IPS-18c (cell line): ENCODE measurements around the gene CCDC38.

Source experiments
- H3K4me3 ChIP-seq: 2 replicates; pipeline ENCODE4 v1.7.0; 2013; ENCODE audit warnings: low read depth, mild to moderate bottlenecking, low read length, moderate library complexity; ENCODE audit not compliant: insufficient read depth
- H3K9me3 ChIP-seq: one replicate; pipeline ENCODE4 v1.6.1; 2013; ENCODE audit warnings: mild to moderate bottlenecking, low read length, moderate library complexity; ENCODE audit not compliant: control insufficient read depth, insufficient read depth

The CCDC38 gene

DNA sequence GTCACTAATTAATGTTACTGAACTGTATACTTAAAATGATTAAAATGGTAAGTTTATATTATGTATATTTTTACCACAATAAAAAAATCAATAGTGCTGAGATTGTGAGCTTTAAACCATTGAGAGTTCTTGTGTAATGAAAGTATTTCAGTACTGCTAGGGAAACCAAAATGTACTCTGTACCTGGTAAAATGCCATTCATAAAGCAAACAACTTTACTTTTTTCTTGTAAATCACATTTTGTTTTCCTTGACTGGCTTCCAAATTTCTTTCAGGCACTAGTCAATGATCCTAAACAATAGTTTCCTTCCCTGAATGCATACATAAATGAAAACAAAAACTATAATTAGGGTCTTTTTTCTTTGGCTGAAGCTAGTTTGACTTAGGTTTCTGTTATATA lies 113.0 kb downstream of the CCDC38 start:
- Histone ChIP-seq H3K4me3 (no peak overlapping the region), H3K9me3 (no peaks in the 10 kb centered on the region)

DNA sequence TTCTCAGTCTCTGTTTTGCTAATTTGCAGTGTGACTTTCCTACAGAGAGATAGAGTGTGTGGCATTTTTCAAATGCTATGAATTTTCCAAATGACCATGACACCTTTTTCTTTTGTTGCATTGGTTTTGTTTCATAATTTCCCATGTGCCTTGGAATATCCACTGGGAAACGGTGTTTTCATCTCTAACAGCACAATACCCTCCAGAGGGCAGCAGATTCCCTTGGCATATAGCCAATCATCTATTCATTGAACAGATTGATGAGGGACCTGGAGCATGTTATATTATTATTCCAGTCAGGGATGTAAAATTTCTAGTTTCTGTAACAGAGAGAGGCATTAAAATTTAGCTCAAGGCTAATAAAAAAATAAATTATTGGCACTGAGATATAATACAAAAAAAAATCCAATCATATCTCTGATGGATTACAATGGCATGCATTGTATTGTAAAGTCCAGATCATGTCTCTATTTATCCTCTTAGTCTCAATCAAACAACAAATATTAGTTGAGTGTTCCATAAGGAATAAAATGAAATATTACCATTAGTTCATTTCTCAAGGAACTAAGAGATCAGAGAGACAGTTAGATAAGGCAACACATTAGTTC lies 122.2 kb downstream of the CCDC38 start:
- no peaks in the 10 kb centered on the region for H3K9me3 ChIP-seq
- no peak overlapping the region for H3K4me3 ChIP-seq
